ENCODE results near the gene COL17A1. TPM values are rescaled to one million over a fixed set of nuclear protein-coding genes. Genes with fewer than 3 reads are reported as not detected.
A peak's percentile ranks its signal among the peaks of the same experiment; 100 is the strongest.

COL17A1 gene
- total RNA-seq, 1 experiment from 2014 or later: 3.5 TPM

GRCh38 chr10:104036069-104036384 is 49.7 kb downstream of the COL17A1 start:
- no peak for TF ChIP-seq TCF7L2 (IDR thresholded peaks at IDR 0.05; ENCODE audit: borderline replicate concordance, extremely low read depth, insufficient read depth, insufficient read length)
- TF ChIP-seq ZNF274 (IDR thresholded peaks at IDR 0.05; ENCODE audit: low read depth, low read length): no peak
- no peak for TF ChIP-seq CBX3 (IDR thresholded peaks at IDR 0.05; ENCODE audit: low read depth)
- TF ChIP-seq POLR2AphosphoS5 (IDR thresholded peaks at IDR 0.05; ENCODE audit: low read depth, low read length): 0 out of 2 replicates have a peak, but pooled peaks have one; percentile 24
- Histone ChIP-seq H3K4me2 (ENCODE audit: low read length) (no peak overlapping the region), H3K4me3 (replicated peaks in 1 of 2; ENCODE audit: low read depth in 1 of 2, low read length in 2 of 2) (no peak overlapping the region), H3K9me2 (ENCODE audit: insufficient read depth) (no peaks in the 10 kb centered on the region), H3K9ac (ENCODE audit: low read length) (no peak overlapping the region), H3K4me1 (ENCODE audit: control insufficient read depth in 1 of 2, insufficient read depth in 2 of 2, low read length in 2 of 2) (no peaks in the 10 kb centered on the region), H2AFZ (ENCODE audit: low read depth, low read length, poor library complexity, severe bottlenecking) (no peak overlapping the region), H3K27me3 (ENCODE audit: insufficient read depth, low read length) (no peaks in the 10 kb centered on the region), H3K27ac (ENCODE audit: low read depth, low read length) (no peak overlapping the region), H3K79me2 (ENCODE audit: insufficient read depth, low read length) (no peaks in the 10 kb centered on the region), H4K20me1 (ENCODE audit: insufficient read depth) (no peaks in the 10 kb centered on the region), H3K36me3 (ENCODE audit: control insufficient read depth in 1 of 2, insufficient read depth in 2 of 2, low read length in 2 of 2) (peaks cover 6 to 17% of the 10 kb centered on the region in 2 experiments; a peak in 2 of 4 replicates), H3K9me3 (ENCODE audit: control insufficient read depth in 1 of 2, insufficient read depth in 1 of 2, low read depth in 1 of 2, low read length in 2 of 2) (no peaks in the 10 kb centered on the region)
- ChIA-PET CTCF (no interaction called here), POLR2A (no interaction called here), RAD21 (ENCODE audit: low non-redundant PET in 1 of 2, low total read pairs in 2 of 2, uncharacterized antibody in 2 of 2, unreplicated experiment in 2 of 2) (no interaction called here)
- DNase-seq (ENCODE audit: low read depth, low spot score) (no peak), ATAC-seq (peak; percentile 5; the same call in 1 of the 2 replicates)
- no TSS peak for BruUV-seq (replicated peaks)
- intact Hi-C loops (cut with micrococcal nuclease): loop anchor here (2.0 kb wide), 1 partner anchor 147 kb away; no protein-coding TSS in a partner anchor

GRCh38 chr10:104035194-104036068 is 50.2 kb downstream of the COL17A1 start:
- DNase-seq (ENCODE audit: low read depth, low spot score) (no peak), ATAC-seq (no peak; the same call in 1 of the 2 replicates)
- no TSS peak for BruUV-seq (replicated peaks)
- Histone ChIP-seq H3K4me1 (ENCODE audit: control insufficient read depth in 1 of 2, insufficient read depth in 2 of 2, low read length in 2 of 2) (no peaks in the 10 kb centered on the region), H3K9me2 (ENCODE audit: insufficient read depth) (no peaks in the 10 kb centered on the region), H2AFZ (ENCODE audit: low read depth, low read length, poor library complexity, severe bottlenecking) (no peak overlapping the region), H3K9ac (ENCODE audit: low read length) (no peak overlapping the region), H3K79me2 (ENCODE audit: insufficient read depth, low read length) (no peaks in the 10 kb centered on the region), H3K4me3 (replicated peaks in 1 of 2; ENCODE audit: low read depth in 1 of 2, low read length in 2 of 2) (no peak overlapping the region), H3K27ac (ENCODE audit: low read depth, low read length) (no peak overlapping the region), H3K36me3 (ENCODE audit: control insufficient read depth in 1 of 2, insufficient read depth in 2 of 2, low read length in 2 of 2) (peaks cover 6 to 17% of the 10 kb centered on the region in 2 experiments; a peak in 2 of 4 replicates), H4K20me1 (ENCODE audit: insufficient read depth) (no peaks in the 10 kb centered on the region), H3K4me2 (ENCODE audit: low read length) (no peak overlapping the region), H3K9me3 (ENCODE audit: control insufficient read depth in 1 of 2, insufficient read depth in 1 of 2, low read depth in 1 of 2, low read length in 2 of 2) (no peaks in the 10 kb centered on the region), H3K27me3 (ENCODE audit: insufficient read depth, low read length) (no peaks in the 10 kb centered on the region)
- RAD21 ChIA-PET (ENCODE audit: low non-redundant PET in 1 of 2, low total read pairs in 2 of 2, uncharacterized antibody in 2 of 2, unreplicated experiment in 2 of 2): no interaction called here
- POLR2A ChIA-PET: no interaction called here
- CTCF ChIA-PET: no interaction called here
- TF ChIP-seq MAX (IDR thresholded peaks at IDR 0.05) (0 out of 2 replicates have a peak, but pooled peaks have one; percentile 23), ELF1 (IDR thresholded peaks at IDR 0.05; ENCODE audit: borderline replicate concordance, low read depth) (no peak)
- intact Hi-C loops (cut with micrococcal nuclease): loop anchor here (2.0 kb wide), 1 partner anchor 147 kb away; no protein-coding TSS in a partner anchor
